Ovary (tissue), 3 donors: ENCODE results near the gene ADSS2.

ENCODE experiments used
- CTCF ChIP-seq, 3 donors: fragments of 450-650 bp in 2 of 3; fragments of 200-600 bp in 1 of 3; IDR thresholded peaks; one replicate each; pipeline versions ENCODE4 v1.5.1 to v1.8.0; 2016 to 2022; ENCODE audit warnings: antibody characterized with exemption in 3 of 3, mild to moderate bottlenecking in 1 of 3
- EP300 ChIP-seq: sonication (generic); formaldehyde crosslinking; IDR thresholded peaks from one replicate; pipeline ENCODE4 v1.6.1; 2017; ENCODE audit warnings: antibody characterized with exemption
- POLR2A ChIP-seq: fragments of 450-650 bp; IDR thresholded peaks from one replicate; pipeline ENCODE4 v1.6.1; 2017; ENCODE audit warnings: antibody characterized with exemption, mild to moderate bottlenecking, moderate library complexity
- donor health status: DM: no; HTN: no; CAD: no.

GRCh38 chr1:244368279-244368678, 83.4 kb downstream of the ADSS2 start:
- TF ChIP-seq CTCF (IDR thresholded peaks at IDR 0.05) (no peak), EP300 (no peak), POLR2A (no peak)
